NCI-H2227 (cell line): ENCODE measurements around the gene AMY1A.
"Not testable (repeated sequence)": the region's sequence is repeated elsewhere in the genome, so short reads cannot be mapped to it uniquely, and the experiment has no call there.

Experiments used
- DNase-seq: peaks from one replicate; lab custom pipeline; 2025; ENCODE audit not compliant: unreplicated experiment; lab: John Stamatoyannopoulos, UW

The AMY1A gene

DNA sequence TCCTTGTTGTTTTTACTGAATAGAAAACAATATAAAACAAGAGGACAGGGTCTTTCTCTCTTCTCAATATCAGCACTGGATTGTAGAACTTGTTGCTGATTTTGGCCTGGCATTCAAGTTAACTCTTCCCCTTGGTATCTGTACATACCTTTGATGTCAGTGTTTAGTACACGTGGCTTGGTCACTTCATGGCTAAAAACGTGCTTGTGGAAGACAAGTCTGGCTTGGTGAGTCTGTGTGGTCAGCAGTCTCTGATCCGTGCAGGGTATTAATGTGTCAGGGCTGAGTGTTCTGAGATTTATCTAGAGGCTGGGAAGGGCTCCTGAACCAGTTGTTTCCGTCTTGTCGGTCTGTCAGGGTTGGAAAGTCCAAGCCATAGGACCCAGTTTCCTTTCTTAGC is at the start of gene AMY1A:
TSS of gene AMY1A (plus strand) at position 301 of the 400 bp plus-strand sequence. CDS start 571 bp downstream, outside the sequence.
- not testable (repeated sequence) for DNase-seq

DNA sequence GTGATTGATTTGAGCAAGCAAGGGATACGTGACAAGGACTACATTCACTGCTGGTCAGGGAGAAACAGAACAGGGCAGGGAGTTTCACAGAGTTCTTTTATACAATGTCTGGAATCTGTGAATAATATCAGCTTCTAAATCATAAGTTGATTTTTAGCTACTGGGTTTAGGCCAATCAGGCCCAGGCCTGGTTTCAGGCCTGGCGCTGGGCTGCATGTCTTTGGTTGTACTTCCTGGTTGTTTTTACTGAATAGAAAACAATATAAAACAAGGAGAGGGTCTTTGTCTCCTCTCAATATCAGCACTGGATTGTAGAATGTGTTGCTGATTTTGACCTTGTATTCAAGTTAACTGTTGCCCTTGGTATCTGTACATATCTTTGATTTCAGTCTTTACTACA is 39.2 kb upstream of the AMY1A start:
- DNase-seq, result no peak

DNA sequence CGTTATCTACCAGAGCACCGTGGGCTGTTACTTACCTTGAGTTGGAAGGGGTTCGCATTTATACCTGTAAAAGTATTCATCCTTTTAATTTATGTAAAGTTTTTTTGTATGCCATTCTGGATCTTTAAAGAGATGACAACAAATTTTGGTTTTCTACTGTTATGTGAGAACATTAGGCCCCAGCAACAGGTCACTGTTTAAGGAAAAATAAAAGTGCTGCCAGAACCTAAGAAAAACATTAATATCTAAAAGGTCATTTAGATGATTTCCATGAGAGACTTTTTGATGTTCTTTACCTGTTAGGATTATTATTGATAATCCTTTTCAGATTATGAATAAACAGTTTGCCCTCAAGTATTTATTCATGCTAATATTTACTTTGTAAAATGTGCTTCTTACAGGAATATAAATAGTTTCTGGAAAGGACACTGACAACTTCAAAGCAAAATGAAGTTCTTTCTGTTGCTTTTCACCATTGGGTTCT is 38.5 kb upstream of the AMY1A start, which contains the start of gene AMY2A:
TSS of gene AMY2A (plus strand) at position 434 of the 484 bp plus-strand sequence. CDS start at position 448, 14 bp downstream.
- DNase-seq, result not testable (repeated sequence)

DNA sequence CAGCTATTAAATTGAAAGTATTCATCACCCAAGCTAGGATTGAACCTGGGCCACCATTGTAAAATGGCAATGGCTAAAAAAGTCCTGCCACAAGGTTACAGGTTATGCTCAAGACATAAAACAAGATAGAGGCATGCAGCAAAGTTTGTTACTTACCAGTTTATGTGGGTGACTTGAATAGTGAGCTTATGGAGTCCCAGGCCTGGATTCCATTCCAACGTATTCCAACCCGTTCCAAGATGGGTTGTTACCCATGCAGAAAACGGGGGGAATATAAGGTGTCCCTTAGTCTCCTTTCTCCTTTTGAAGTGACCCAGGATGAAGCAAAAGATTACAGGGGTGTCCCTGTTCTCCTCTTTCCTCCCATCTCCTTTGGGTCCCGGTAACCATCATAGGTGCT is 28.1 kb upstream of the AMY1A start:
- DNase-seq, result not testable (repeated sequence)

GRCh38 chr1:103641194-103641593 is 14.4 kb upstream of the AMY1A start:
- not testable (repeated sequence) for DNase-seq

DNA sequence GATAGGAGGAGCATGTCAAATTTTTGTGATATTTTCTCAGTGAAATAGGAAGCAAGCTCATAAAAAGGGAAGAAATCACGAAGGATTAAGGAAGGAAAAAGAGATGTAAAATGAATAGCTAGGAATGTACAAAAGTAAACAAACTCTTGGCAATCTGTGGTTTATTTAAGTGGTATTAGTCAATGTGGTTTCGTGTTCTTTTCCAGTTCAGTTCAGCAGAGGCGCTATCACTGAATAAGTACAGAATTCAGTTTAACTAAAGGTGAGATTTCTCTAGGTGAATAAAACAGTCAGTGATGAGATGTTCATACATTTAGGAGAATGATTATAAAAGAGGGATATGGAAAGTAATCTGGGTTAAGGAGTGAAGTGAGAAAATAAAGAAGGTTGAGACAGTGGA is 11.7 kb upstream of the AMY1A start:
- DNase-seq, result not testable (repeated sequence)

- DNase-seq, result not testable (repeated sequence)
Measured at GRCh38 chr1:103650305-103650704, 5.3 kb upstream of the AMY1A start.

DNA sequence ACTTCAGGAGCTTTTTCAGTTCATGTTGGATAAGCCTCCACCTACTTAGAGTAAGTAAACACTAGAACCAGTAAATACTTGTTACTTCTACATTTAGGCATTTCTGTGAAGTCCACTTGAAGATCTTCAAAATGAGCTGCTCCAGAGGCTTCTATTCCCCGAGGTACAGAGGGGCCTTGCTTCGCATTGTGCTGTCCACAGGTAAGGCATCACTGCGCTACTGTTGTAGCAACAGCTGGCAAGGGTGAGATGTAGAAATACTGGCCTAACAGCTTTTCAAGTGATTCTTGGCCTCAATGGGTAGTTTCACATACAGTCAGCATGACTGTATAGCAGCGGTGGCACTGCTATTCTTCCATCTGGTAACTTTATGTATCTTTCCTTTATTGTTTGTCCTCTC is 4.7 kb upstream of the AMY1A start:
- DNase-seq, result not testable (repeated sequence)

DNA sequence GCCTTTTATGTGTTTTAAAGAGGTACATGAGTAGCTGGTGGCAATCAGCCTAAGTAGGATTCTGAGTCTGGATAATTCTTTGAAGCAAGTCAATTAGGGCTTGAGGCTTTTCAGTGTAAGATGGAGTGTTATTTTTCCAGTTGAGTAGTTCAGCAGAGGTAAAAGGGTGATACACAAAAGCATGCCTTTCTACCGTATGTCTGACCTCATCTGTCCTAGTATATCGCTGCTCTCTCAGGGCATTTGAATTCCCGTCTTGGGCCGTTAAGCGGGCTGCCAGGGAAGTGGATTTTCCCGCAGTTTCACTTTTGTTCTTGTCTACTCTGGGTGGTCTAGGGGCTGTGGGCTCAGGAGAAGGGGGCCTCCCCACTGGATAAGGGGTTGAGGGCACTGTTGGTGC is 1.4 kb upstream of the AMY1A start:
- not testable (repeated sequence) for DNase-seq

GRCh38 chr1:103676335-103676734 is 20.8 kb downstream of the AMY1A start:
- not testable (repeated sequence) for DNase-seq

GRCh38 chr1:103696110-103696509 is 40.5 kb downstream of the AMY1A start, which contains the start of gene AMY1B:
Gene AMY1B (minus strand): TSS chr1:103696210. CDS start chr1:103695639, 571 bp downstream.
- DNase-seq, result not testable (repeated sequence)

GRCh38 chr1:103697430-103697829 is 41.9 kb downstream of the AMY1A start:
- DNase-seq, result not testable (repeated sequence)

DNA sequence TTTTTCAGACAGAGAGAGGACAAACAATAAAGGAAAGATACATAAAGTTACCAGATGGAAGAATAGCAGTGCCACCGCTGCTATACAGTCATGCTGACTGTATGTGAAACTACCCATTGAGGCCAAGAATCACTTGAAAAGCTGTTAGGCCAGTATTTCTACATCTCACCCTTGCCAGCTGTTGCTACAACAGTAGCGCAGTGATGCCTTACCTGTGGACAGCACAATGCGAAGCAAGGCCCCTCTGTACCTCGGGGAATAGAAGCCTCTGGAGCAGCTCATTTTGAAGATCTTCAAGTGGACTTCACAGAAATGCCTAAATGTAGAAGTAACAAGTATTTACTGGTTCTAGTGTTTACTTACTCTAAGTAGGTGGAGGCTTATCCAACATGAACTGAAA is 45.1 kb downstream of the AMY1A start:
- DNase-seq, result not testable (repeated sequence)

GRCh38 chr1:103701256-103701655 is 45.7 kb downstream of the AMY1A start:
- not testable (repeated sequence) for DNase-seq

DNA sequence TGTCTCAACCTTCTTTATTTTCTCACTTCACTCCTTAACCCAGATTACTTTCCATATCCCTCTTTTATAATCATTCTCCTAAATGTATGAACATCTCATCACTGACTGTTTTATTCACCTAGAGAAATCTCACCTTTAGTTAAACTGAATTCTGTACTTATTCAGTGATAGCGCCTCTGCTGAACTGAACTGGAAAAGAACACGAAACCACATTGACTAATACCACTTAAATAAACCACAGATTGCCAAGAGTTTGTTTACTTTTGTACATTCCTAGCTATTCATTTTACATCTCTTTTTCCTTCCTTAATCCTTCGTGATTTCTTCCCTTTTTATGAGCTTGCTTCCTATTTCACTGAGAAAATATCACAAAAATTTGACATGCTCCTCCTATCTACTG is 52.1 kb downstream of the AMY1A start:
- DNase-seq, result not testable (repeated sequence)

DNA sequence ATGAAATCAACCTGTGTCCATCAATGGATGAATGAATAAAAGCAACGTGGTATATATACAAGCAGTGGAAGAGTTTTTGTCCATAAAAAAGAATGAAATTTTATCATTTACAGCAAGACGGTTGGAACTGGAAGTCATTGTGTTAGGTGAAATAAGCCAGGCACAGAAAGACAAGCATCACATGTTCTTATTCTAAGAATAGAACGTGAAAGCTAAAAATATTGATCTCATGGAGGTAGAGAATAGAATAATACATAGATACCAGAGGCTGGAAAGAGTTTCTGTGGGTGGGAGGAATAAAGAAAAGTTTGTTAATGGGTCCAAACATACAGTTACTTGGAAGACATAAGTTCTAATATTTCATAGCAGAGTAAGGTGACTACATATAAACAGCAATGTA is 54.8 kb downstream of the AMY1A start:
- DNase-seq, result not testable (repeated sequence)
